T-helper 1 cell treated with Interleukin-12 subunit alpha and Interleukin-12 subunit beta and Interleukin-4 antibody, amounts not matched to agents 30 μg/mL and 1 μg/mL, for 36 hours (primary cell): ENCODE results near the gene CSNK1E.
A peak's percentile ranks its signal among the peaks of the same experiment; 100 is the strongest.

ENCODE experiments used
- H3K27ac Mint-ChIP-seq: one replicate; pipeline ENCODE4 v1.8.0; 2021; ENCODE audit warnings: mild to moderate bottlenecking, mixed read lengths
- H3K27me3 Mint-ChIP-seq: one replicate; pipeline ENCODE4 v1.8.0; 2021; ENCODE audit warnings: low read depth, mixed read lengths
- H3K36me3 Mint-ChIP-seq: one replicate; pipeline ENCODE4 v1.8.0; 2021; ENCODE audit warnings: low read depth, mixed read lengths
- H3K4me1 Mint-ChIP-seq: one replicate; pipeline ENCODE4 v1.8.0; 2021; ENCODE audit warnings: low read depth, mixed read lengths
- H3K4me3 Mint-ChIP-seq: one replicate; pipeline ENCODE4 v1.8.0; 2021; ENCODE audit warnings: mild to moderate bottlenecking, moderate library complexity, mixed read lengths
- H3K9me3 Mint-ChIP-seq: one replicate; pipeline ENCODE4 v1.8.0; 2021; ENCODE audit warnings: mixed read lengths

Gene CSNK1E

DNA sequence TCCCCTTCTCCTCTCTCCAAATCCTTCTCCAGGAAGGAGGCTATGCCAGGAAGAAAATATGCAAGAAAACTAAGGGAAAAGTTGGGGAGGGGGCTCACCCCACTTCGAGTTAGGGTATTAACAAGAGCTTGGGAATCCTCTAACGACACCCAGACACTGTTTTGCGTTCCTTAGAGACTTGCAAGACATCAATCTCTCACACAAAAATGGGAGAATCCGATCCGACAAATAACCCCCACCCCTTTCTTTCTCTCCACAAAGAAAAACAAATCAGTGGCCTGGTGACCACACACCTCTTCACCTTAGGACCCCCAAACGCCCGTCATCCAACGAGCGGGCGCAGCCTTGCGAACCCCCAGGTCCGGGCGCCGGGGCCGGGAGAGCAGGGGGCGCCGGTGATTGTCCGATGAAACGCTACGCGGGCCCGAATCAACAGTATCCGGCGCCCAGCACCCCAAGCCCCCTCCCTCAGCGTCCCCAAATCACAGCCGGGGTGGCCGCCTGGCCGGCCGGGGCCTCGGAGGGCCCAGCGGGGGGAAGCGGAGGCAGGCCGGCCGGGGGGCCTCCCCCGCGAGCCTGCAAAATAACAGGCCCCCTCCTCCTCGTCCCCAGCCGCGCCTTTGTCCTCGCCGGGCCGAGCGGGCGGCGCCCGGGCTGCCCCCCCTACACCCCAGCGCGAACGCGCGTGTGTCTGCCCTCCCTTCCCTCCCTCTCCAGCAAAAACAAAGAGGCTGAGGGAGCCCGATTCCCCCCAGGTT lies 690 bp downstream of the CSNK1E start:
- no peaks in the 10 kb centered on the region for H3K9me3 Mint-ChIP-seq
- peak overlapping the region; percentile 88 for H3K4me3 Mint-ChIP-seq
- H3K27me3 Mint-ChIP-seq = no peaks in the 10 kb centered on the region
- H3K27ac Mint-ChIP-seq = peak overlapping the region; percentile 90
- peaks cover 44% of the 10 kb centered on the region for H3K4me1 Mint-ChIP-seq
- H3K36me3 Mint-ChIP-seq = peaks cover 4% of the 10 kb centered on the region

DNA sequence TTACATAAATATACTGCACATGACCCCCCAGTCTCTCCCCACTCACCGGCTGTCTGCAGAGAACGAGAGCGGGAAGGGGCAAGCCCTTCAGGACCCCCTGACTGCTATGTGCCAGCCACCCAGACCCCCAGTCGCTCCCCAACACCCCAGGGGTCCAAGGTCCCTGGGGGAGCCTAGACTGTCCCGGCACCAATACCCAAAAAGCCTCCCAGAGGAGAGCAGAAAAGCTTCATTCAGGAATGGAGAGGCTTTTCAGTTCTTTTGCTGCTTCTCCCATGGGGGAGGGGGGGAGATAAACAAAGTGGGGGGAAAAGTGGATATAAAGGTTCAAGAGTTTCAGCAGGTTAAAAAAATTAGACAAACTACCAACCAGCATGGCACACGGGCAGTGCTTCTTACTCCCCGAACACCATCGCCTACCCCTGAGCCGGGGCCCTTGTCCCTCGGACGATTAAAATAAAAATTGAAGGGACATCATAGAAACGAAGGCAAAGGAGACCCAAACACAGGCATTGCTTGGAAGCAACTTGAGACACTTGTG lies 1.3 kb downstream of the CSNK1E start:
- Mint-ChIP-seq H3K36me3 (peaks cover 4% of the 10 kb centered on the region), H3K4me3 (peak overlapping the region; percentile 88), H3K27me3 (no peaks in the 10 kb centered on the region), H3K27ac (peak overlapping the region; percentile 90), H3K9me3 (no peaks in the 10 kb centered on the region), H3K4me1 (peaks cover 50% of the 10 kb centered on the region)

DNA sequence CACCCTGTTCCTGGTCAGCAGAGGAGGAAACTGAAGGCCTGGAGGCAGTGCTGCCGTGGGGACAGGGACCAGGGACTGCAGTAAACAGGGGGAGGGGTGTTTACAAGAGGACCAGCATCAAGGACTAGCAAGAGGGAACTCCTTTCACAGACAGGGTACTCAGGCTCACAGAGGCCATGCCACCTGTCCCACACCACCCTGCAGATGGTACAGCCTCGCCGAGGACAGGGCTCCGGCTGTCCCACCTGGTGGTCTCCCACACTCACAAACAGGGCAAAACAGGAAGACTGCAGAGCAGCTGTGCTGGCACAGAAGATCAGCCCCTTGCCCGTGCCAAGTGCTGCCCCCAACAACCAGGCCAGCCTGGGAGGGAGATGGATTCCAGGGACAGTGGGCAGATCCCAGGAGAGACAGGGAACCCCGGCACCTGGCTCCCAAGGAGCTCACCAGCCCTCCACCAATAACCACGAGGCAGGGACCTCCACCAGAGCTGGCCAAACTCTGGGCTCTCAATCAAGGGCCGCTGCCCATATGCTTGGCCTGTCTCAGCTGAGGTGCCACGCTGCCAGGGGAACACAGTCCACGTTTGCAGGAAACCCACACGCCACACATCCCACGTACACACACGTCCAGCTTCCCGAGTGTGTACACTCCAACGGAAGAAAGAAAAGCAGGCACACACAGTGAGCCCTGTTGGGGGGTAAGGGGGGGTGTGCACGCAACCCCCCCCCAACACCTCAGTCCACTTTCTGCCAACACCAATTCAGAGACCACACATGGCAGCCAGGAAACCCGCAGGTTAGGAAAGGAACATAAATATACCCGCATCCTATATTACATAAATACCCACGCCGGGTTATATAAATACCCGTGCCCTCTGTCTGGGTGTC lies 2.1 kb downstream of the CSNK1E start:
- peaks cover 4% of the 10 kb centered on the region for H3K36me3 Mint-ChIP-seq
- H3K27ac Mint-ChIP-seq = peak overlapping the region; percentile 90
- H3K4me1 Mint-ChIP-seq = peaks cover 54% of the 10 kb centered on the region

DNA sequence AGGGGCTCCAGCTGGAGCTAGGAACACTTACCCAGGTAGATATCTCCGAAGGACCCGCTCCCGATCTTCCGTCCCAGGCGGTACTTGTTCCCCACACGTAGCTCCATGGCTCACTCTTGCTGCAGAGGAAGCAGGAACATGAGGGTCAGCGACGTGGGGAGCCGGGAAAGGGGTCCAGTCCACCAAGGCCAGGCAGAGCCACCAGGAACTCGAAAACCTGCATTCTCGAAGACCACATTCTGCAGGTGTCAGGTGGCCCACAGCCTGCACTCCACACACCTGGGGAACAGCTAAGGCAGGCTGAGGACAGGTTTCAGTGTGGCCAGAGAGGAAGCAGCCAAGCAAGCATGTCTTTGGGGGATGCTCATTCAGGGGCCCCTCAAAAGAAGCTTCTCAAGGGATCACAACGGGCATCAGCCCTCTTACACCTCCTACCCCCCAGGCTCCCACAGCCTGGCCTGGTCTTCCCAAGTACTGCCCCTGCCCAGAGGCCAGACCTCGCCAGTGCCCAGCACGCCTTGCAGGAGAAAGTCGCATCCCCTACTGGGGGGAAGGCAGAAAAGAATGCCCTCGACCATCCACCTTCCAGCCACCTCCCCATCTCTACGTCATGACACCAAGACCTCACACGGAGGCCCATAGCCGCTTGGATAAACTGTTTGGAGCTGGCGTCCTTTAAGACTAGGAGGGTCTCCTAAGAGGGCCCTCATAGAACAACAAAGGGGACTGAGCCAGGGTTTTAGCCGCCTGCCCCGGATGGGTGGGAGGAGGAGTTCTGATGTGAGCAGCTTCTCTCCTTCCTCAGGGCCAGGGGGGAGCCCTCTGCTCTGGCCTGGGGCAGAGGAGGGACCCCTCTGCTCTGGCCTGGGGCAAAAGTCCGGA lies 2.9 kb downstream of the CSNK1E start:
- Mint-ChIP-seq H3K9me3 (no peaks in the 10 kb centered on the region), H3K4me1 (peaks cover 55% of the 10 kb centered on the region), H3K4me3 (peak overlapping the region; percentile 88), H3K27ac (peak overlapping the region; percentile 90), H3K36me3 (peaks cover 4% of the 10 kb centered on the region), H3K27me3 (no peaks in the 10 kb centered on the region)

More for the DNA sequence above, 2.1 kb downstream of the CSNK1E start:
- no peaks in the 10 kb centered on the region for H3K9me3 Mint-ChIP-seq
- peak overlapping the region; percentile 88 for H3K4me3 Mint-ChIP-seq
- H3K27me3 Mint-ChIP-seq = no peaks in the 10 kb centered on the region

DNA sequence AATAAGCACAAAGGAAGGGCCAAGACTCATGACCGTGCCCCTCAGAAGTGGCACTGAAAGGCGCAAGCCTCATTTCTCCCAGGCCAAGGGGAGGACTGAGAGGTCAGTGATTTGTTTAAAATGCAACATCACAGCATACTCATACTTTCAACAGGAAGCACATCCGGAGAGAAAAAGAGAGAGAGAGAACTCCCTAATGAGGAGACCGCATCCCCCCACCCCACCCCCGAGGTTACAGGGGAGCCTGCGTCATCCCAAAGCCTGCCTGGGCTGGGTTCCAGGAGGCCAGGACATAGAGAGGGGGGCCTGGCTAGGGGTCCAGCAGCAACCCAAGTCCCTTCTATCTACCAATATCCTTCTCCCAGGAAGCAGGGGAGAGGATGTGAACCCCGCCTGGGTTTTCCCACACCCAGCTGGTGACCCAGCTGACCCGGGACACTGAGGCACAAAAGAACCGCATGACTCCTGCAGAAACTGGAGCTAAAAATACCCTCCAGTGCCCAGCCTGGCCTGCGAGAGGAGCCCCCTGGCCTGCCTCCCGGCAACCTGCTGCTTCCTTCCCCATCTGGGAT lies 3.8 kb downstream of the CSNK1E start:
- peaks cover 5% of the 10 kb centered on the region for H3K36me3 Mint-ChIP-seq
- peaks cover 61% of the 10 kb centered on the region for H3K4me1 Mint-ChIP-seq
- H3K9me3 Mint-ChIP-seq = no peaks in the 10 kb centered on the region
- peak overlapping the region; percentile 82 for H3K27ac Mint-ChIP-seq
- H3K4me3 Mint-ChIP-seq = peak overlapping the region; percentile 69
- no peaks in the 10 kb centered on the region for H3K27me3 Mint-ChIP-seq

DNA sequence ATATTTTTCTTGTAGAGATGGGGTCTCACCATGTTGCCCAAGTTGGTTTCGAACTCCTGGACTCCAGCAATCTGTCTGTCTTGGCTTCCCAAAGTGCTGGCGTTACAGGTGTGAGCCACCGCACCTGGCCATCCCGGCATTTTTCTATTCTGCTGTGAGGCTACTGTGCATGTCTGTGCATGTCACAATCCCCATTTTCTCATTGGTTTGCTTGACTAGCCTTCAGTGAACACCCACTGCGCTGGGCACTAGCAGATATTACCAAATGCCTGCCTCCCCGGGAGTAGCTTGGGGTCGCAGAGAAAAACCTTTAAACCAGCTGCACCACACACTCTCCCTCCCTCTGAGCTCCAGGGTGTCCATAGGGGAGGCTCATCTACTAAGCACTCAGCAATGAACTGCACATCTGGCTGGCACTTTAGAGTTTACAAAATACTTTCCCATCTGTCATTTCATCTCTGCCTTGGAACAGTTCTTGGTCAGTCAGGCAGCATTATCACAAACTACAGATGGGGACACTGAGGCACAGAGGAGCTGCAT lies 4.9 kb downstream of the CSNK1E start:
- H3K4me1 Mint-ChIP-seq = peaks cover 59% of the 10 kb centered on the region
- H3K36me3 Mint-ChIP-seq = peaks cover 5% of the 10 kb centered on the region
- peak overlapping the region; percentile 26 for H3K27ac Mint-ChIP-seq
- H3K9me3 Mint-ChIP-seq = no peaks in the 10 kb centered on the region
- H3K4me3 Mint-ChIP-seq = no peak overlapping the region
- H3K27me3 Mint-ChIP-seq = no peaks in the 10 kb centered on the region

DNA sequence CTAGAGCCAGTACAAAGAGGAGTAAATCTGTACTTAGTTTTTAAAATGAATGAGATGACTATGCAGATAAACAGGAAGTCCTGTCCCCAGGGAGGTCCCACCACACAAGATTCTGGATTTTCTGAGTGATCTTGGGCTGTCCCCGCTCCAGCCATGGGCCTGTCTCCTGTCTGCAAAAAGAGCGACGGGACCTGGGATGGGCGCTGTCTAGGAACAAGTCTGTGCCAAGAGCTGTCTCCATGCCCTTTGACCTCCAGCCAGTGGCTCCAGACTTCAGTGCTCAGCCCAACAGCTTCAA lies 6.0 kb downstream of the CSNK1E start:
- Mint-ChIP-seq H3K27me3 (no peaks in the 10 kb centered on the region), H3K4me1 (peaks cover 62% of the 10 kb centered on the region), H3K9me3 (no peaks in the 10 kb centered on the region), H3K27ac (peak overlapping the region; percentile 84), H3K4me3 (no peak overlapping the region), H3K36me3 (peaks cover 5% of the 10 kb centered on the region)

DNA sequence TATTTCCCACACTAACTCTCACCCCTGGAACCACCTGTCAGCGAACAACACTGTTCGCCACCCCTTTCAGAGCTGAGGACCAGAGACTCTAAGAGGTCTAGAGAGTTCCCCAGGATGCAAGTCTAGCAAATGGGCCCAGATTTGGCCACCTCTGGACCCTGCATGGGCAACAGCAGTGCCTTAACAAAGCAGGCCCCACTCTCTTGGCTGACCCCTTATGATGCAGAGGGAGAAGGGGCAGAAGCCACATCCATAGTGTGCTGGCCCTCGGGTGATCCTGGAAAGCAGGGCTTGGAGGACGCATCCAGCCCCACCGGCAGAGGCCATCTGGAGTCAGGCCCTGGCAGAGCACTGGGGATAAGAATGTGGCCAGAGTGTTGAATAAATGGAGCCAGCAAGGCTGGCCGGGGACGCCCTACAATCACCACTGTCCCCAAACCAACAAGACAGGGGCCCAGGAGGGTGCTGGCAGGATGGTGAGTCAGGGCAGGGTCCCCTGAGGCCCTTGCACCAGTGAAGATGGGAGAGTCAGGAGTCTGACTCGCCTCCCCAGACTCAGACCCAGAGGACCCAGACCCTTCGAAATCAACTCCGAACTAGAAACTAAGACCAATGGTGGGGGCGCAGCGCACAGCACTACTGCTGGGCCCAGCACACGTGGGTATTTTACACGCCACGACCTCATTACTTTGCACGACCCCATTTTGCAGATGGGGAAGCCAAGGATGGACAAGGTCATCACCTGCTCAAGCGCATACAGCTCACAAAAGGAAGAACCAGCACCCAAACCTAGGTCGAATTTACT lies 6.5 kb downstream of the CSNK1E start:
- Mint-ChIP-seq H3K27me3 (no peaks in the 10 kb centered on the region), H3K4me1 (peaks cover 64% of the 10 kb centered on the region), H3K9me3 (no peaks in the 10 kb centered on the region), H3K4me3 (no peak overlapping the region), H3K36me3 (peaks cover 4% of the 10 kb centered on the region), H3K27ac (peak overlapping the region; percentile 84)

DNA sequence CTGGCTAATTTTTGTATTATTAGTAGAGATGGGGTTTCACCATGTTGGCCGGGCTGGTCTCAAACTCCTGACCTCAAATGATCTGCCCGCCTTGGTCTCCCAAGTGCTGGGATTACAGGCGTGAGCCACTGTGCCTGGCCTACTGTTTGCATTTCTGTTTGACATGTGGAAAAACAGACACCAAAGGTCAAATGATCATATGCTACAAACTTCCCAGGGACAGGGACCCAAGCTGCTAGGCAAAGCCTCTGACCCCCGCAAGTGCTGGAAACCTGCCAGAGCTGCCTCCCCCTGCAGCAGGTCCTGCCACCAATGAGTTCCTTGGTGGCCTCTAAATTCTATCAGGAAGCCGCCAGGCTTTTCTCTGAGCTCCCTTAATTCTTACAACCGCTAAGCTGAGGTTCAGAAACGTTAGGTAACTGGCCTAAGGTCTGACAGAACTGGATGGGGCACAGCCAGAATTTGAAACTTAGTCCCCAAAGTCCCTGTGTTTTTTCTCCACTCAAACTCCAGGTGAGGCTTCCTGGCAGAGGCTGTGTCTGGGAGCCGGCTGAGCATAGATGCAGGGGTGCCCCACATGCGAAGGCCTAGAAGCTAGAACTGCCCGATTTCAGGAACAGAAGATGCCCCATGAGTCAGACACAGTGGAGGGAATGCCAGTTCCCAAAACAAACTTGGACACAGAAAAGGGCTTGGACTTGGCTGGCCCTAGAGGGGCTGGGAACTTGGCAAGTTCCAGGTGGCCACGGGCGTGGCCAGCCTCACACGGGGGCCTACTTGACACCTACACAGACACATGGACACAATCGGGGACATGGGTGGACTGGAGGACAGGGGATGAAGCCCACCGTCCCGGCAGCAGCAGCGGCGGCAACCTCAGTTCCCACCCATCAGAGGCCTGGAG lies 7.4 kb downstream of the CSNK1E start:
- no peaks in the 10 kb centered on the region for H3K9me3 Mint-ChIP-seq
- H3K4me3 Mint-ChIP-seq = no peak overlapping the region
- H3K4me1 Mint-ChIP-seq = peaks cover 60% of the 10 kb centered on the region
- H3K36me3 Mint-ChIP-seq = peaks cover 4% of the 10 kb centered on the region
- no peak overlapping the region for H3K27ac Mint-ChIP-seq
- H3K27me3 Mint-ChIP-seq = no peaks in the 10 kb centered on the region

DNA sequence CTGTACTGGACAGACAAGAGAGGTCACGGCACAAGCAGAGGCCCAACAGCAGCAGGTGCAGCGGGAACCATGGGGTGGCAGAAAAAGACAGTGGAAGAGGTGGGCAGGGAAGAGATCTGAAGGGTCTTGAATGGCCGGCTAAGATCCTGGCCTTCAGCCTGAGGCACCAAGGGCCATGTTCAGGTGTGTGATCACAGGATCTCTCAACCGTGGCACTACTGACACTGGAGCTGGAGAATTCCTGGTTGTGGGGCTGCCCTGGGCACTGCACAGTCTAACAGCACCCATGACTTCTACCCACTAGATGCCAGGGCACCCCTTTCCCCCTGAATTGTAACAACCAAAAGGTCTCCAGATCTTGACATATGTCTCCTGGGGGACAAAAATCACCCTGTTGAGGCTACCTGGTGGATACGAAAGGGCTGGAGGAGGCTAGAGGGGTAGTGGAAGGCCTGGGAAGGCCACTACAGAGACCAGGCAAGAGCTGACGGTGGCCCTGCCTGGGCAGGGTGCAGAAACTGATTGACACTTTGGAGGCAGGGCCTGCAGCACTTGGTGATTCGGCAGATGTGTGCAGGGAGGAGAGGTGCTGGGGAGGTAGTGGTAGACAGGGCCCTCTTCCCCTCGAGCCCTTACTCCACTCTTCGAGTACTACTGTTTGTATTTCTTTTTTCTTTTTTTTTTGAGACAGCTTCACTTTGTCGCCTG lies 8.3 kb downstream of the CSNK1E start:
- H3K4me3 Mint-ChIP-seq = no peak overlapping the region
- H3K36me3 Mint-ChIP-seq = peaks cover 5% of the 10 kb centered on the region
- no peaks in the 10 kb centered on the region for H3K27me3 Mint-ChIP-seq
- peaks cover 51% of the 10 kb centered on the region for H3K4me1 Mint-ChIP-seq
- H3K27ac Mint-ChIP-seq = peak overlapping the region; percentile 71
- H3K9me3 Mint-ChIP-seq = no peaks in the 10 kb centered on the region

DNA sequence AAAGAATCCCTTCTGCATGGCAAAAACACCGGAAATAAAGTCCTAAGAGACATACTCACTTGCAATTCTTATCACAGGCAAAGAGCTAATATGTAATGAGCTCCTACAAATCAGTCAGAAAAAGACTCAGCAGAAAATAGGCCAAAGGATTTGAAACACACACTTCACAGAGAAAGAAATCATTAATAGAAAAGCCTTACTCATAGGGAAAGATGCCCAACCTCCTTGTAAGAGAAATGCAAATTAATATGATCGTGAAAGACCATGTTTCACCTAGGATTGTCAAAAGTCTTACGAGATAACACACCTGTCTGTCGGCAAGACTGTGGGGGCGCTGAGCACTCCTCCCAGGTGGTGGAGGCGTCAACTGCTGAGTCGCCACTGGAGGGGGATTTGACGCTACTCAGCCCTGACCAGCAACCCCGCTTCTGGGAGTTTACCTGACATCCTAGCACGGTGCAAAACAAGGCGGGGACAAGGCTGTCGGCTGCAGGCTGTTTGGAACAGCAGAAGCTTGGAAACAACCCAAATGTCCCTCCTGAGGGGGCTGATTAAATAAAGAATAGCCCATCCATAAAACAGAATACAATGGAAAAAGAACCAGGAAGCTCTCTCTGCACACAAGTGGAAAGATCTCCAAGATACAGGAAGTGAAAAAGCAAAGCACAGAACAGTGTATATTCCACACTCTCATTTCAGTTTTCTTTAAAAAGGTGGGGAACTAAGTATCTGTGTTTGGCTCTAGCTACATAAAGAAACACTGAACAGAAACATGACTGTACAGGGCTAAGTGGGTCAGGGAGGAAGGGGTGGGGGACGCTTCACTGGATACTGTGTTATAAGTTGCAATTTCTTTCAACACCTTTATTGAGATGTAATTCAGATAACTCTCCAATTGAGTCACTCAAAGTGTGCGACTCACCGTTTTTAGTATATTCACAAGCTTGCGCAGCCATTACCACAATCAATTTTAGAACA lies 11.5 kb downstream of the CSNK1E start:
- peaks cover 26% of the 10 kb centered on the region for H3K4me1 Mint-ChIP-seq
- H3K27ac Mint-ChIP-seq = peak overlapping the region; percentile 71
- H3K27me3 Mint-ChIP-seq = no peaks in the 10 kb centered on the region
- peak overlapping the region; percentile 15 for H3K4me3 Mint-ChIP-seq
- H3K36me3 Mint-ChIP-seq = peaks cover 10% of the 10 kb centered on the region
- no peaks in the 10 kb centered on the region for H3K9me3 Mint-ChIP-seq
